Smooth muscle cell (in vitro differentiated cells): ENCODE results near the gene TLNRD1. TPM values are rescaled to one million over a fixed set of nuclear protein-coding genes. Genes with fewer than 3 reads are reported as not detected.

Experiments used
- DNase-seq: peaks from one replicate; lab custom pipeline; 2025; ENCODE audit not compliant: unreplicated experiment; lab: John Stamatoyannopoulos, UW
- H2AFZ ChIP-seq: fragments of 200-600 bp; sonication (generic); 2 replicates; pipeline ENCODE4 v1.6.0; 2016; ENCODE audit warnings: antibody characterized with exemption, low read depth, mild to moderate bottlenecking
- H3F3A ChIP-seq: fragments of 200-600 bp; sonication (generic); 2 replicates; pipeline ENCODE4 v1.6.0; 2017; ENCODE audit warnings: antibody characterized with exemption, low read depth
- H3K27ac ChIP-seq: fragments of 200-600 bp; sonication (generic); 2 replicates; pipeline ENCODE4 v1.5.1; 2016; ENCODE audit warnings: low read depth, mild to moderate bottlenecking
- H3K27me3 ChIP-seq: fragments of 200-600 bp; sonication (generic); 2 replicates; pipeline ENCODE4 v1.6.1; 2016; ENCODE audit warnings: low read depth, mild to moderate bottlenecking
- H3K36me3 ChIP-seq: fragments of 200-600 bp; sonication (generic); 2 replicates; pipeline ENCODE4 v1.5.1; 2016; ENCODE audit warnings: low read depth
- H3K4me1 ChIP-seq: fragments of 200-600 bp; sonication (generic); 2 replicates; pipeline ENCODE4 v1.5.1; 2016; ENCODE audit warnings: low read depth
- H3K4me2 ChIP-seq: fragments of 200-600 bp; sonication (generic); 2 replicates; pipeline ENCODE4 v1.6.0; 2016; ENCODE audit warnings: mild to moderate bottlenecking
- H3K4me3 ChIP-seq: fragments of 200-600 bp; sonication (generic); 2 replicates; pipeline ENCODE4 v1.5.1; 2016; ENCODE audit warnings: mild to moderate bottlenecking
- H3K79me2 ChIP-seq: fragments of 200-600 bp; sonication (generic); 2 replicates; pipeline ENCODE4 v1.6.0; 2016; ENCODE audit warnings: low read depth, mild to moderate bottlenecking
- H3K9ac ChIP-seq: fragments of 200-600 bp; sonication (generic); 2 replicates; pipeline ENCODE4 v1.6.0; 2016; ENCODE audit warnings: low read depth
- H3K9me3 ChIP-seq: fragments of 200-600 bp; sonication (generic); replicated peaks from 2 replicates; pipeline ENCODE4 v1.5.1; 2016; ENCODE audit warnings: low read depth
- H4K20me1 ChIP-seq: fragments of 200-600 bp; sonication (generic); 2 replicates; pipeline ENCODE4 v1.6.0; 2016; ENCODE audit warnings: low read depth
- WGBS: methylation state at CpG from one replicate; pipeline ENCODE4 v1.1.7; 2016; ENCODE audit warnings: low lambda C conversion rate; 5-methylcytosine and 5-hydroxymethylcytosine counted together
- polyA plus RNA-seq: library from polyadenylated mRNA; unstranded; fragments of >200 nt; fragmentation: Nextera tagmentation; extraction: Ambion mirVana; gene quantifications from 2 replicates; pipeline ENCODE4 v1.2.1, GENCODE V29; 2016
- total RNA-seq: library from RNA; depleted of rRNA; stranded (reverse); fragments of >200 nt; gene quantifications from 2 replicates; pipeline ENCODE4 v1.2.3, GENCODE V29; 2014
- TF ChIP-seq, protein P1 (sequence below): fragments of 200-600 bp; sonication (generic); IDR thresholded peaks from 2 replicates; pipeline ENCODE4 v1.5.1; 2017; ENCODE audit warnings: borderline replicate concordance, mild to moderate bottlenecking, antibody characterized with exemption; ENCODE audit not compliant: insufficient read depth, poor library complexity, severe bottlenecking

Gene TLNRD1
- total and polyA plus RNA-seq, 2 experiments from 2014 or later, result 11.3 to 14.1 TPM

DNA sequence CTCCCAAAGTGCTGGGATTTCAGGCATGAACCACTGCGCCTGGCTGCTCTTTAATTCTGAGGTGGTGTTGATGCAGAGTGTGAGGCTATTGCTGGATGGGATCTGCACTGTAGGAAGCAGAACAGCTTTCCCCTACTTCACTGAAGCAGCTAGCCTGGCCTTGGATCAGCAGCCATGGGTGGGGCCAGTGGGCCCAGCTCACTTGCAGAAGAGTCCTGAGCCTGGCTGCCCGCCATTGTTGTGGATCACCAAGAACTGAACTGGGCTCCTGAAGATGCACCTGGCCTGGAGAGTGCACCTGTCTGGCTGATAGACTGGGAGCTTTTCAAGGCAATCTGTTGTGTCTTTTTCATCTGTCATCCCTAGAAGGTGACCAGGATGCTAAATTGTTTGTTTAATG, 11.9 kb downstream of the TLNRD1 start:
- 98% methylated on average over 2 of the region's 2 CpGs for WGBS
- Histone ChIP-seq H3F3A (no peaks in the 10 kb centered on the region), H3K27ac (no peak overlapping the region), H2AFZ (no peak overlapping the region), H4K20me1 (peaks cover 8% of the 10 kb centered on the region), H3K36me3 (no peaks in the 10 kb centered on the region), H3K9me3 (no peaks in the 10 kb centered on the region), H3K9ac (no peak overlapping the region), H3K4me2 (no peak overlapping the region), H3K79me2 (no peaks in the 10 kb centered on the region), H3K4me1 (no peaks in the 10 kb centered on the region), H3K4me3 (no peak overlapping the region), H3K27me3 (no peaks in the 10 kb centered on the region)
- DNase-seq, result no peak
- TF ChIP-seq, protein P1, sequence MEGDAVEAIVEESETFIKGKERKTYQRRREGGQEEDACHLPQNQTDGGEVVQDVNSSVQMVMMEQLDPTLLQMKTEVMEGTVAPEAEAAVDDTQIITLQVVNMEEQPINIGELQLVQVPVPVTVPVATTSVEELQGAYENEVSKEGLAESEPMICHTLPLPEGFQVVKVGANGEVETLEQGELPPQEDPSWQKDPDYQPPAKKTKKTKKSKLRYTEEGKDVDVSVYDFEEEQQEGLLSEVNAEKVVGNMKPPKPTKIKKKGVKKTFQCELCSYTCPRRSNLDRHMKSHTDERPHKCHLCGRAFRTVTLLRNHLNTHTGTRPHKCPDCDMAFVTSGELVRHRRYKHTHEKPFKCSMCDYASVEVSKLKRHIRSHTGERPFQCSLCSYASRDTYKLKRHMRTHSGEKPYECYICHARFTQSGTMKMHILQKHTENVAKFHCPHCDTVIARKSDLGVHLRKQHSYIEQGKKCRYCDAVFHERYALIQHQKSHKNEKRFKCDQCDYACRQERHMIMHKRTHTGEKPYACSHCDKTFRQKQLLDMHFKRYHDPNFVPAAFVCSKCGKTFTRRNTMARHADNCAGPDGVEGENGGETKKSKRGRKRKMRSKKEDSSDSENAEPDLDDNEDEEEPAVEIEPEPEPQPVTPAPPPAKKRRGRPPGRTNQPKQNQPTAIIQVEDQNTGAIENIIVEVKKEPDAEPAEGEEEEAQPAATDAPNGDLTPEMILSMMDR, result no peak

DNA sequence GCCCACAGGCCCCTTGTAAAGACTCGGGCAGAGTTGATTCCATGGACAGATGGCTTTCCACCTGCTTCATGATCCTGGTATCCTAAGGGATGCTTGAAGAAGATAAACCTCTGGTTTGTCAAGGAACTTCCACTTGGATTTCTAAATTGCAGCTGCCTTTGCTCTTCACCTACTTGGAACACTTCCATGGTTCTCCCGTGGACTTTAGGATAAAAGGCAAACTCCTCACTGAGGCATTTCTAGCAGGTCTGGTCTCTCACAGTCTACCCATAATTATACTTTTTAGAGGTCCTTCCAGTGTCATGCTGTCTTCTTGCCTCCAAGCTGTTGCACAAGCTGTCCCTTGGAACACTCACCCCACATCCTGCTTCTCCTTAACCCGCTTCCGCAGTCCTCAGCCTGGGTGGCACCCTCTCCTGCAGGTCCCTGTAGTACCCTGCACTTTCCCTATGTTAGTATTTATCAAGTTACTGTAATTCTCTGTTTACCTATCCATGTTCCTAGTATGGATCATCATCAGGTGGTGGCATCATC, 12.7 kb downstream of the TLNRD1 start:
- no peaks in the 10 kb centered on the region for H3K36me3 ChIP-seq
- TF ChIP-seq, protein P1, result no peak
- H3K9me3 ChIP-seq, result no peaks in the 10 kb centered on the region
- H3K4me3 ChIP-seq, result no peak overlapping the region
- no peak overlapping the region for H2AFZ ChIP-seq
- no peak overlapping the region for H3K9ac ChIP-seq
- H3K27me3 ChIP-seq, result no peaks in the 10 kb centered on the region
- 99% methylated on average over 4 of the region's 4 CpGs for WGBS
- H3K4me1 ChIP-seq, result no peaks in the 10 kb centered on the region
- no peaks in the 10 kb centered on the region for H3F3A ChIP-seq
- no peak for DNase-seq
- H3K4me2 ChIP-seq, result no peak overlapping the region
- peaks cover 3% of the 10 kb centered on the region for H4K20me1 ChIP-seq
- H3K27ac ChIP-seq, result no peak overlapping the region
- H3K79me2 ChIP-seq, result no peaks in the 10 kb centered on the region

DNA sequence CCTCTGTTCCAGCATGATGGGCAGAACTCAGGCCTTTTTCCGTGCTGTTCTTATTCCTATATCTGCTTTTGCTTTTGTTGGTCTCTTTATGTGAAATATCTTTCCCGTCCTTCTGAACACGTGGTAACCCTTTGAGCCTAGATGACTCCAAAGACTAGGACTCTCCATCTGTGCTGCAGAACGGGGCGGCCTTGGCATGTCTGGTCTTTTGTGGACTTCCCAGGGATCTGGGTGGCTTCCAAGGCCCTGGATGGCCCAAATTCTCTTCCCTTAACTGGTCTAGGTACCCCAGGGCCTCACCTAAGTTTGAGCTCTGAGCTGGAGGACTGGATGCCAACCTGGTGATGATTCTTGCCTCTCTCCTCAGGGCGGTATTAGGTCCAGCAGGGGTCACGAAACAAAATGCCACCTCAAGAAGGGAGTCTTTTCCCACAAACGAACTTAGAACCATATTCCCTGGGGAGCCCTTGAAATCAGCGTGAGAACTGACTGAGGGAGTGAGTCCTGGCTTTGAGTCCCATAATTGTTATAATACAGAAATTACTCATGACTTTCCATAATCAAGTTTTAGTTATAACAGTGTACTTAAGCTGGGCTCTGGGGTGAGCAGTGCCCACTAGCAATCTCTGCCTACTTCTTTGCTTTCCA, 13.8 kb downstream of the TLNRD1 start:
- H3K9me3 ChIP-seq, result no peaks in the 10 kb centered on the region
- no peak overlapping the region for H2AFZ ChIP-seq
- no peaks in the 10 kb centered on the region for H3K36me3 ChIP-seq
- H3K27ac ChIP-seq, result no peak overlapping the region
- H3K4me3 ChIP-seq, result no peak overlapping the region
- no peaks in the 10 kb centered on the region for H3K79me2 ChIP-seq
- TF ChIP-seq, protein P1, result no peak
- peaks cover 3% of the 10 kb centered on the region for H4K20me1 ChIP-seq
- H3K9ac ChIP-seq, result no peak overlapping the region
- no peaks in the 10 kb centered on the region for H3K4me1 ChIP-seq
- H3K27me3 ChIP-seq, result no peaks in the 10 kb centered on the region
- WGBS, result 93% methylated on average over 9 of the region's 9 CpGs
- no peak overlapping the region for H3K4me2 ChIP-seq
- H3F3A ChIP-seq, result no peaks in the 10 kb centered on the region
- DNase-seq, result no peak
